ENCODE data around the gene MBD1. TPM values are rescaled to one million over a fixed set of nuclear protein-coding genes. Genes with fewer than 3 reads are reported as not detected.

The MBD1 gene
- total and polyA plus RNA-seq, 4 donors: 13.9 to 45.8 (median 26.8) TPM

DNA sequence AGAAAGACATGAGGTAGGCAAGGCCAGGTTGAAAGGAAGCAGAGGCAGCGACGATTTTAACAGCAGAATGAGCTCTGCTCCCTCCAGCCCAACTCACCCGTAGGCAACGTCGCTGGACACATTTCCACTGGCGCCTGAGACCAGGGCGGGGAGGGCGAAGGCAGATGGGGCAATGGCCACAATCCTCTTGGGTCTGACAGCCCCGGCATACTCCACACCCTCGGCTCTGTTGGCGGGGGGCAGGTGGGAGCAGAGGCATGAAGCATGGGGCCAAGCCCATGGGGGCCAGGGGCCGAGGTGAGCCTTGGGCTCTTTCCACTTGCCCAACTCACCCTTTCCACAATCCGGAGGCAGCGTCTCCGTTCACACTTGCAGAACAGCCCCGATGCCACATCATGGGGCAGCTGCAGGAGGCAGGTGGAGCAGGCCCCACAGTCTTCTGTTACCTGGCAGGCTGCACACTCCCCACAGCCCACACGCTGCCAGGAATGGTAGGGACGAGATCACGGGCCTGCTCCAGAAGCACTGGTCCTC lies 5.8 kb downstream of the MBD1 start:
- H3K36me3 ChIP-seq (ENCODE audit: control insufficient read depth in 4 of 4, insufficient read depth in 3 of 4, low read depth in 1 of 4, low read length in 3 of 4): peaks cover 27 to 70% (median 63%) of the 10 kb centered on the region in 4 donors
- TF ChIP-seq, protein P1, sequence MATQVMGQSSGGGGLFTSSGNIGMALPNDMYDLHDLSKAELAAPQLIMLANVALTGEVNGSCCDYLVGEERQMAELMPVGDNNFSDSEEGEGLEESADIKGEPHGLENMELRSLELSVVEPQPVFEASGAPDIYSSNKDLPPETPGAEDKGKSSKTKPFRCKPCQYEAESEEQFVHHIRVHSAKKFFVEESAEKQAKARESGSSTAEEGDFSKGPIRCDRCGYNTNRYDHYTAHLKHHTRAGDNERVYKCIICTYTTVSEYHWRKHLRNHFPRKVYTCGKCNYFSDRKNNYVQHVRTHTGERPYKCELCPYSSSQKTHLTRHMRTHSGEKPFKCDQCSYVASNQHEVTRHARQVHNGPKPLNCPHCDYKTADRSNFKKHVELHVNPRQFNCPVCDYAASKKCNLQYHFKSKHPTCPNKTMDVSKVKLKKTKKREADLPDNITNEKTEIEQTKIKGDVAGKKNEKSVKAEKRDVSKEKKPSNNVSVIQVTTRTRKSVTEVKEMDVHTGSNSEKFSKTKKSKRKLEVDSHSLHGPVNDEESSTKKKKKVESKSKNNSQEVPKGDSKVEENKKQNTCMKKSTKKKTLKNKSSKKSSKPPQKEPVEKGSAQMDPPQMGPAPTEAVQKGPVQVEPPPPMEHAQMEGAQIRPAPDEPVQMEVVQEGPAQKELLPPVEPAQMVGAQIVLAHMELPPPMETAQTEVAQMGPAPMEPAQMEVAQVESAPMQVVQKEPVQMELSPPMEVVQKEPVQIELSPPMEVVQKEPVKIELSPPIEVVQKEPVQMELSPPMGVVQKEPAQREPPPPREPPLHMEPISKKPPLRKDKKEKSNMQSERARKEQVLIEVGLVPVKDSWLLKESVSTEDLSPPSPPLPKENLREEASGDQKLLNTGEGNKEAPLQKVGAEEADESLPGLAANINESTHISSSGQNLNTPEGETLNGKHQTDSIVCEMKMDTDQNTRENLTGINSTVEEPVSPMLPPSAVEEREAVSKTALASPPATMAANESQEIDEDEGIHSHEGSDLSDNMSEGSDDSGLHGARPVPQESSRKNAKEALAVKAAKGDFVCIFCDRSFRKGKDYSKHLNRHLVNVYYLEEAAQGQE (IDR thresholded peaks at IDR 0.05): no peak
- no peak for TF ChIP-seq FOXA1 (IDR thresholded peaks at IDR 0.05)
- TF ChIP-seq MAX (IDR thresholded peaks at IDR 0.05): no peak
- TF ChIP-seq EGR1 (IDR thresholded peaks at IDR 0.05; ENCODE audit: low read depth in 2 of 2): no peak
- TF ChIP-seq, protein P2, sequence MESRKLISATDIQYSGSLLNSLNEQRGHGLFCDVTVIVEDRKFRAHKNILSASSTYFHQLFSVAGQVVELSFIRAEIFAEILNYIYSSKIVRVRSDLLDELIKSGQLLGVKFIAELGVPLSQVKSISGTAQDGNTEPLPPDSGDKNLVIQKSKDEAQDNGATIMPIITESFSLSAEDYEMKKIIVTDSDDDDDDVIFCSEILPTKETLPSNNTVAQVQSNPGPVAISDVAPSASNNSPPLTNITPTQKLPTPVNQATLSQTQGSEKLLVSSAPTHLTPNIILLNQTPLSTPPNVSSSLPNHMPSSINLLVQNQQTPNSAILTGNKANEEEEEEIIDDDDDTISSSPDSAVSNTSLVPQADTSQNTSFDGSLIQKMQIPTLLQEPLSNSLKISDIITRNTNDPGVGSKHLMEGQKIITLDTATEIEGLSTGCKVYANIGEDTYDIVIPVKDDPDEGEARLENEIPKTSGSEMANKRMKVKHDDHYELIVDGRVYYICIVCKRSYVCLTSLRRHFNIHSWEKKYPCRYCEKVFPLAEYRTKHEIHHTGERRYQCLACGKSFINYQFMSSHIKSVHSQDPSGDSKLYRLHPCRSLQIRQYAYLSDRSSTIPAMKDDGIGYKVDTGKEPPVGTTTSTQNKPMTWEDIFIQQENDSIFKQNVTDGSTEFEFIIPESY (IDR thresholded peaks at IDR 0.05): no peak
- TF ChIP-seq YY1 (IDR thresholded peaks at IDR 0.05): no peak
- no peak for TF ChIP-seq GABPA (IDR thresholded peaks at IDR 0.05 in 1 of 2, conservative IDR thresholded peaks at IDR 0.05 in 1 of 2)
- TF ChIP-seq HNF4A (conservative IDR thresholded peaks at IDR 0.05): no peak
- TF ChIP-seq NR2F2 (IDR thresholded peaks at IDR 0.05): no peak
- TF ChIP-seq JUND (IDR thresholded peaks at IDR 0.05): no peak
- TF ChIP-seq, protein P3, sequence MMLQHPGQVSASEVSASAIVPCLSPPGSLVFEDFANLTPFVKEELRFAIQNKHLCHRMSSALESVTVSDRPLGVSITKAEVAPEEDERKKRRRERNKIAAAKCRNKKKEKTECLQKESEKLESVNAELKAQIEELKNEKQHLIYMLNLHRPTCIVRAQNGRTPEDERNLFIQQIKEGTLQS (IDR thresholded peaks at IDR 0.05): no peak
- no peak for TF ChIP-seq RAD21 (IDR thresholded peaks at IDR 0.05)
- no peak for TF ChIP-seq CTCF (IDR thresholded peaks at IDR 0.05; ENCODE audit: low read depth, low read length, missing input control)
- TF ChIP-seq HNF4G (IDR thresholded peaks at IDR 0.05): no peak
- no peak for TF ChIP-seq FOXA2 (IDR thresholded peaks at IDR 0.05)
- no peak for TF ChIP-seq RXRA (IDR thresholded peaks at IDR 0.05)
- H3K27me3 ChIP-seq (ENCODE audit: control insufficient read depth in 4 of 4, insufficient read depth in 4 of 4, low read length in 3 of 4): no peaks in the 10 kb centered on the region
- H3K9ac ChIP-seq (ENCODE audit: low read depth in 1 of 2, low read length in 2 of 2): no peak overlapping the region
- 96% methylated on average over 19 of the region's 19 CpGs for WGBS
- DNase-seq (ENCODE audit: low spot score): no peak
- H3K4me3 ChIP-seq (ENCODE audit: low read depth in 1 of 3, low read length in 3 of 3): no peak overlapping the region
- H3K4me1 ChIP-seq (ENCODE audit: control insufficient read depth in 4 of 4, insufficient read depth in 4 of 4, low read length in 3 of 4): peaks cover 5 to 17% (median 15%) of the 10 kb centered on the region in 4 donors
- H3K9me3 ChIP-seq (ENCODE audit: control insufficient read depth in 4 of 4, low read length in 3 of 4): no peaks in the 10 kb centered on the region
- H3K27ac ChIP-seq (ENCODE audit: low read depth in 1 of 2, low read length in 2 of 2): no peak overlapping the region

Measured in liver (tissue), 9 donors.